HEK293T (cell line): ENCODE measurements around the gene DKKL1.
"Not testable (repeated sequence)": the region's sequence is repeated elsewhere in the genome, so short reads cannot be mapped to it uniquely, and the experiment has no call there.

Experiments used
- CTCF ChIA-PET: fragments of 350-600 bp; formaldehyde crosslinking; extraction: SDS; loops from one replicate; lab custom pipeline; 2021; ENCODE audit warnings: antibody characterized with exemption, inconsistent platforms; lab: Yijun Ruan, JAX
- POLR2A ChIA-PET: fragments of 350-600 bp; formaldehyde crosslinking; extraction: SDS; loops from one replicate; lab custom pipeline; 2020; ENCODE audit warnings: antibody characterized with exemption, inconsistent platforms; lab: Yijun Ruan, JAX
- DNase-seq: peaks from one replicate; pipeline ENCODE4 v3.0.0; 2012; ENCODE audit warnings: mixed read lengths; ENCODE audit errors: extremely low spot score
- ARNT ChIP-seq: fragments of 450-650 bp; IDR thresholded peaks from 2 replicates; pipeline ENCODE4 v1.6.1; 2017; ENCODE audit warnings: mild to moderate bottlenecking
- BHLHE40 ChIP-seq: fragments of 450-650 bp; IDR thresholded peaks from 2 replicates; pipeline ENCODE4 v1.6.1; 2016; ENCODE audit warnings: mild to moderate bottlenecking, moderate library complexity, borderline replicate concordance
- CTBP1 ChIP-seq: fragments of 450-650 bp; IDR thresholded peaks from 2 replicates; pipeline ENCODE4 v1.6.1; 2016; ENCODE audit warnings: borderline replicate concordance
- ELF4 ChIP-seq: fragments of 450-650 bp; IDR thresholded peaks from 2 replicates; pipeline ENCODE4 v1.6.1; 2017; ENCODE audit warnings: antibody characterized with exemption
- FOXA1 ChIP-seq: fragments of 450-650 bp; IDR thresholded peaks from 2 replicates; pipeline ENCODE4 v1.6.1; 2016; ENCODE audit warnings: mild to moderate bottlenecking
- FOXK2 ChIP-seq: fragments of 450-650 bp; IDR thresholded peaks from 2 replicates; pipeline ENCODE4 v1.6.1; 2016; ENCODE audit warnings: mild to moderate bottlenecking
- FOXM1 ChIP-seq: fragments of 450-650 bp; IDR thresholded peaks from 2 replicates; pipeline ENCODE4 v1.6.1; 2017; ENCODE audit warnings: mild to moderate bottlenecking, borderline replicate concordance
- HDGF ChIP-seq: fragments of 450-650 bp; IDR thresholded peaks from 2 replicates; pipeline ENCODE4 v1.6.1; 2017; ENCODE audit warnings: antibody characterized with exemption, borderline replicate concordance
- L3MBTL2 ChIP-seq: fragments of 450-650 bp; conservative IDR thresholded peaks from 2 replicates; pipeline ENCODE4 v1.6.1; 2016; ENCODE audit warnings: mild to moderate bottlenecking
- LEF1 ChIP-seq: fragments of 450-650 bp; IDR thresholded peaks from 2 replicates; pipeline ENCODE4 v1.6.1; 2017; ENCODE audit warnings: mild to moderate bottlenecking, borderline replicate concordance
- NFRKB ChIP-seq: fragments of 450-650 bp; IDR thresholded peaks from 2 replicates; pipeline ENCODE4 v1.6.1; 2016; ENCODE audit warnings: mild to moderate bottlenecking, moderate library complexity
- PKNOX1 ChIP-seq: fragments of 450-650 bp; IDR thresholded peaks from 2 replicates; pipeline ENCODE4 v1.6.1; 2016
- SP1 ChIP-seq: fragments of 450-650 bp; IDR thresholded peaks from 2 replicates; pipeline ENCODE4 v1.6.1; 2017
- SUZ12 ChIP-seq: fragments of 450-650 bp; IDR thresholded peaks from 2 replicates; pipeline ENCODE4 v1.6.1; 2016; ENCODE audit warnings: mild to moderate bottlenecking
- TARDBP ChIP-seq: fragments of 450-650 bp; IDR thresholded peaks from 2 replicates; pipeline ENCODE4 v1.6.1; 2016
- ZNF384 ChIP-seq: fragments of 450-650 bp; IDR thresholded peaks from 2 replicates; pipeline ENCODE4 v1.6.1; 2016

Gene DKKL1

DNA sequence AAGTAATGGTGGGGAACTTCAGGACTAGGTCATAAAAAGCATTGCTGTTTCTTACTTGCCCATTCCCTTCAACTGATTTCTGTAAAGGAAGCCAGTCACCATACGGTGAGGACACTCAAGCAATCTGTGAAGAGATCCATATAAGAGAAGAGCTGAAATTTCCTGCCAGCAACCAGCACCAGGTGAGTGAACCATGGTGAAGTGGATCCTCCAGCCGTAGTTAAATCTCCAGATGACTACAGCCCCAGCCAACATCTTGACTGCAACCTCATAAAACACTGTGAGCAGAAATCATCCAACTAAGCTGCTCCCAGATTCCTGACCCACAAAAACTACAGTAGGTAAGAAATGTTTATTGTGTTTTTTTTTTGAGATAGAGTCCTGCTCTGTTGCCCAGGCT is 34.9 kb upstream of the DKKL1 start:
- ChIA-PET POLR2A (no interaction called here), CTCF (no interaction called here)
- TF ChIP-seq LEF1 (no peak), SUZ12 (no peak), FOXK2 (no peak), ZNF384 (no peak), TARDBP (no peak), ARNT (no peak), BHLHE40 (no peak), FOXA1 (no peak)
- DNase-seq: no peak

- CTCF ChIA-PET: interaction anchor here (0.8 to 0.9 kb wide), 2 partner anchors 30 to 32 kb away, joined by 3 to 4 read pairs; no protein-coding TSS in a partner anchor
- DNase-seq, POLR2A ChIA-PET: not testable (repeated sequence)
Observed at GRCh38 chr19:49331187-49331586, 32.5 kb upstream of the DKKL1 start.

GRCh38 chr19:49331616-49332055 is 32.0 kb upstream of the DKKL1 start:
- ChIA-PET POLR2A (no interaction called here), CTCF (interaction anchor here (0.8 to 0.9 kb wide), 2 partner anchors 30 to 32 kb away, joined by 3 to 4 read pairs; no protein-coding TSS in a partner anchor)
- TF ChIP-seq NFRKB (no peak), CTBP1 (no peak), ZNF384 (no peak), ELF4 (no peak)
- DNase-seq: peak; percentile 70

GRCh38 chr19:49332691-49333417 is 30.8 kb upstream of the DKKL1 start:
- CTCF ChIA-PET: interaction anchor here (0.7 kb wide), 1 partner anchor 39 kb away, joined by 3 read pairs; no protein-coding TSS in a partner anchor
- DNase-seq: not testable (repeated sequence)
- POLR2A ChIA-PET: interaction anchor here (0.6 kb wide), 1 partner anchor 19 kb away, joined by 5 read pairs; no protein-coding TSS in a partner anchor

DNA sequence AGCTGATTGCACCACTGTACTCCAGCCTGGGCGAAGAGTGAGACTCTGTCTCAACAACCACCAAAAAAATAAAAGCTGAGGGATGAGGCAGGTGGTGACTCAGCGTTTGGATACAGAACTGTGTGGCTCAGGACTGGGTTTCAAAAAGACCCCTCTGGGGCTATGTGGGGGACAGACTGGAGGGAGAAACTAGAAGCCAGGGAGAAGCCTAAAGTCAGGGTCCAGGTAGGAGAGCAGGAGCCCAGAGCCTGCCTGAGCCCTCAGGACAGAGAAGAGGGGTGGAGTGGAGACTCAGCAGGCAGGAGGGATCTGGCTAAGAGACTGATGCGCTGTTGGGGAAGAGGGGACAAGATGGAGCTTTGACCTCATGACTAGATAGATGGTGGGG is 30.3 kb upstream of the DKKL1 start:
- TF ChIP-seq ELF4: no peak
- TF ChIP-seq NFRKB: no peak
- no peak for TF ChIP-seq CTBP1
- TF ChIP-seq TARDBP: no peak
- TF ChIP-seq PKNOX1: no peak
- no peak for TF ChIP-seq SUZ12
- no peak for TF ChIP-seq L3MBTL2
- ChIA-PET CTCF (interaction anchor here (0.7 kb wide), 1 partner anchor 39 kb away, joined by 3 read pairs; no protein-coding TSS in a partner anchor), POLR2A (no interaction called here)
- DNase-seq: no peak

DNA sequence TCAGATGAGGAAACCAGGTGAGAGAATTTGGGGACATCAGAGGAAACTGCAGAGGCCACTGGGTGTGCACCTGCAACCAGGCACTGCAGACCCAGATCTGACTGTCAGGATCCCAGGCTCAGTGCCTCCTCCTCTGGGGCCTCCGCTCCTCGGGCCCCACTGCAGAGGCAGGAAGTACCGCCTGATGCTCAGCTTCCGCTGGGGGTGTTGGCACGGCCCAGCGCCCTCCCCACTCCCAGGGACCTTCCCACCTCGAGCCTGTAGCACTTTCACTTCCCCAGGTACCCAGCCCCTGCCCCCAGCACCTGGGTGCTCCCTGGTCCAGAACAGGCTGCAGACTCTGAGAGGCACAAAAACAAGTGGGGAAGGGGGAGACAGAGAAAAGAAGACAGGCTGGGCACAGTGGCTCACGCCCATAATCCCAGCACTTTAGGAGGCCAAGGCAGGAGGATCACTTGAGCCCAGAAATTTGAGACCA is 29.8 kb upstream of the DKKL1 start:
- POLR2A ChIA-PET: no interaction called here
- TF ChIP-seq TARDBP: no peak
- TF ChIP-seq ZNF384: no peak
- TF ChIP-seq L3MBTL2: no peak
- no peak for TF ChIP-seq ARNT
- TF ChIP-seq FOXM1: no peak
- TF ChIP-seq ELF4: no peak
- TF ChIP-seq FOXK2: no peak
- TF ChIP-seq FOXA1: no peak
- TF ChIP-seq SUZ12: no peak
- TF ChIP-seq SP1: no peak
- TF ChIP-seq HDGF: no peak
- TF ChIP-seq NFRKB: no peak
- CTCF ChIA-PET: no interaction called here
- no peak for DNase-seq

GRCh38 chr19:49335071-49335783 is 28.4 kb upstream of the DKKL1 start, which contains the start of gene CD37:
TSS of gene CD37 (plus strand) at chr19:49335406. CDS start at chr19:49335541, 135 bp downstream.
- CTCF ChIA-PET: no interaction called here
- POLR2A ChIA-PET: interaction anchor here (1.1 kb wide), 1 partner anchor 25 kb away, joined by 3 read pairs; no protein-coding TSS in a partner anchor
- TF ChIP-seq HDGF: no peak
- no peak for TF ChIP-seq BHLHE40
- no peak for TF ChIP-seq SUZ12
- no peak for TF ChIP-seq NFRKB
- no peak for TF ChIP-seq FOXK2
- no peak for TF ChIP-seq CTBP1
- no peak for TF ChIP-seq LEF1
- no peak for TF ChIP-seq FOXM1
- TF ChIP-seq L3MBTL2: no peak
- TF ChIP-seq PKNOX1: no peak
- TF ChIP-seq FOXA1: no peak
- TF ChIP-seq ELF4: no peak
- DNase-seq: no peak
